H9 (cell line): Measurements from ENCODE around the gene PTGER4. TPM values are rescaled to one million over a fixed set of nuclear protein-coding genes. Genes with fewer than 3 reads are reported as not detected.
"Not testable (repeated sequence)": the region's sequence is repeated elsewhere in the genome, so short reads cannot be mapped to it uniquely, and the experiment has no call there.

ENCODE experiments used
- DNase-seq: peaks from one replicate; pipeline ENCODE4 v3.0.0-alpha.2; 2017
- H2AFZ ChIP-seq: one replicate; pipeline ENCODE4 v1.6.1; 2013; ENCODE audit warnings: mild to moderate bottlenecking, low read length, control low read depth, moderate library complexity
- H2AK5ac ChIP-seq: 2 replicates; pipeline ENCODE4 v1.6.1; 2013; ENCODE audit warnings: low read length, control low read depth, mixed read lengths; ENCODE audit not compliant: insufficient read length
- H2BK120ac ChIP-seq: one replicate; pipeline ENCODE4 v1.6.1; 2013; ENCODE audit warnings: low read depth, mild to moderate bottlenecking, low read length, control low read depth, inconsistent platforms; ENCODE audit not compliant: poor library complexity, severe bottlenecking
- H2BK12ac ChIP-seq: 2 replicates; pipeline ENCODE4 v1.6.1; 2013; ENCODE audit warnings: low read length, control low read depth, mixed read lengths, low read depth; ENCODE audit not compliant: insufficient read length
- H2BK15ac ChIP-seq: 2 replicates; pipeline ENCODE4 v1.6.1; 2013; ENCODE audit warnings: low read depth, low read length, control low read depth
- H2BK20ac ChIP-seq: one replicate; pipeline ENCODE4 v1.6.1; 2013; ENCODE audit warnings: low read depth, mild to moderate bottlenecking, low read length, control low read depth, inconsistent platforms; ENCODE audit not compliant: poor library complexity, severe bottlenecking
- H2BK5ac ChIP-seq: 2 replicates; pipeline ENCODE4 v1.6.1; 2013; ENCODE audit warnings: low read length, control low read depth, mixed read lengths; ENCODE audit not compliant: insufficient read length
- H3K14ac ChIP-seq: 2 replicates; pipeline ENCODE4 v1.6.1; 2013; ENCODE audit warnings: low read length, control low read depth; ENCODE audit not compliant: insufficient read depth
- H3K18ac ChIP-seq: 2 replicates; pipeline ENCODE4 v1.6.1; 2013; ENCODE audit warnings: low read depth, mild to moderate bottlenecking, mixed read lengths, low read length, control low read depth; ENCODE audit not compliant: insufficient read length
- H3K23ac ChIP-seq: 2 replicates; pipeline ENCODE4 v1.6.1; 2013; ENCODE audit warnings: low read length, control low read depth, mixed read lengths, low read depth; ENCODE audit not compliant: insufficient read length
- H3K23me2 ChIP-seq: 2 replicates; pipeline ENCODE4 v1.6.1; 2013; ENCODE audit warnings: low read depth, mild to moderate bottlenecking, mixed read lengths, low read length, control low read depth; ENCODE audit not compliant: insufficient read length, poor library complexity, severe bottlenecking
- H3K27ac ChIP-seq: 2 replicates; pipeline ENCODE4 v1.5.1; 2013; ENCODE audit warnings: low read length, control low read depth, mixed read lengths, low read depth; ENCODE audit not compliant: insufficient read length
- H3K27me3 ChIP-seq: 2 replicates; pipeline ENCODE4 v1.6.1; 2013; ENCODE audit warnings: low read length, control low read depth, inconsistent platforms; ENCODE audit not compliant: insufficient read depth
- H3K4ac ChIP-seq: 2 replicates; pipeline ENCODE4 v1.6.1; 2013; ENCODE audit warnings: low read depth, mild to moderate bottlenecking, control low read depth, inconsistent platforms, low read length, moderate library complexity
- H3K4me1 ChIP-seq: 2 replicates; pipeline ENCODE4 v1.6.1; 2013; ENCODE audit warnings: low read length, control low read depth, inconsistent platforms; ENCODE audit not compliant: insufficient read depth
- H3K4me2 ChIP-seq: 2 replicates; pipeline ENCODE4 v1.6.1; 2013; ENCODE audit warnings: low read length, control low read depth, mixed read lengths; ENCODE audit not compliant: insufficient read length, insufficient read depth
- H3K56ac ChIP-seq: 2 replicates; pipeline ENCODE4 v1.6.1; 2013; ENCODE audit warnings: low read depth, mild to moderate bottlenecking, mixed read lengths, low read length, control low read depth; ENCODE audit not compliant: insufficient read length
- H3K79me1 ChIP-seq: 2 replicates; pipeline ENCODE4 v1.6.1; 2013; ENCODE audit warnings: low read depth, mild to moderate bottlenecking, moderate library complexity, low read length, control low read depth, inconsistent platforms; ENCODE audit not compliant: insufficient read depth, poor library complexity, severe bottlenecking
- H3K79me2 ChIP-seq: 2 replicates; pipeline ENCODE4 v1.6.1; 2013; ENCODE audit warnings: low read length, control low read depth, inconsistent platforms; ENCODE audit not compliant: insufficient read depth
- H3K9ac ChIP-seq: 2 replicates; pipeline ENCODE4 v1.6.1; 2013; ENCODE audit warnings: low read length, control low read depth, mixed read lengths; ENCODE audit not compliant: insufficient read length; ENCODE audit errors: extremely low read depth
- H3K9me3 ChIP-seq: one replicate; pipeline ENCODE4 v1.6.1; 2013; ENCODE audit warnings: low read depth, low read length, inconsistent platforms; ENCODE audit not compliant: control insufficient read depth
- H3T11ph ChIP-seq: one replicate; pipeline ENCODE4 v1.6.1; 2013; ENCODE audit warnings: mild to moderate bottlenecking, low read length, control low read depth, inconsistent platforms
- H4K20me1 ChIP-seq: one replicate; pipeline ENCODE4 v1.6.1; 2013; ENCODE audit not compliant: control insufficient read depth, insufficient read length, insufficient read depth
- H4K5ac ChIP-seq: 2 replicates; pipeline ENCODE4 v1.6.1; 2013; ENCODE audit warnings: low read depth, mild to moderate bottlenecking, mixed read lengths, low read length, control low read depth; ENCODE audit not compliant: insufficient read length
- H4K8ac ChIP-seq: replicated peaks from 2 replicates; pipeline ENCODE4 v1.6.1; 2013; ENCODE audit warnings: low read length, control low read depth, mixed read lengths, low read depth; ENCODE audit not compliant: insufficient read length
- H4K91ac ChIP-seq: 2 replicates; pipeline ENCODE4 v1.6.1; 2013; ENCODE audit warnings: low read depth, mild to moderate bottlenecking, moderate library complexity, mixed read lengths, low read length, control low read depth; ENCODE audit not compliant: insufficient read length
- H3K27ac Mint-ChIP-seq, 3 experiments: 2 replicates in 2 of 3; 3 replicates in 1 of 3; pipeline ENCODE4 v1.8.0; 2020 to 2021; ENCODE audit warnings: mixed read lengths in 3 of 3, mild to moderate bottlenecking in 1 of 3, moderate library complexity in 1 of 3
- H3K27me3 Mint-ChIP-seq: 2 replicates; pipeline ENCODE4 v1.8.0; 2021; ENCODE audit warnings: low read depth, mild to moderate bottlenecking, moderate library complexity, mixed read lengths
- H3K36me3 Mint-ChIP-seq, 3 experiments: 2 replicates in 2 of 3; 3 replicates in 1 of 3; pipeline ENCODE4 v1.8.0; 2020 to 2021; ENCODE audit warnings: low read depth in 3 of 3, mixed read lengths in 3 of 3; ENCODE audit not compliant: insufficient read depth in 1 of 3
- H3K4me1 Mint-ChIP-seq, 2 experiments: 2 replicates each; pipeline ENCODE4 v1.8.0; 2020; ENCODE audit warnings: mixed read lengths in 2 of 2
- H3K4me3 Mint-ChIP-seq, 2 experiments: 2 replicates in 1 of 2; 3 replicates in 1 of 2; pipeline ENCODE4 v1.8.0; 2020 to 2021; ENCODE audit warnings: mild to moderate bottlenecking in 2 of 2, mixed read lengths in 2 of 2, moderate library complexity in 1 of 2
- H3K9me3 Mint-ChIP-seq, 2 experiments: 2 replicates in 1 of 2; 3 replicates in 1 of 2; pipeline ENCODE4 v1.8.0; 2020; ENCODE audit warnings: mild to moderate bottlenecking in 2 of 2, mixed read lengths in 2 of 2, moderate library complexity in 1 of 2
- WGBS: extraction: QIAGEN DNeasy Blood & Tissue Kit; methylation state at CpG from one replicate; pipeline ENCODE4 v1.1.7; 2013; ENCODE audit warnings: missing lambda C conversion rate, low lambda C conversion rate, mixed read lengths; ENCODE audit not compliant: insufficient read length; ENCODE audit errors: extremely low coverage; 5-methylcytosine and 5-hydroxymethylcytosine counted together
- total RNA-seq: library from RNA; stranded (reverse); gene quantifications from 2 replicates; pipeline ENCODE4 v1.2.1, GENCODE V29; 2021

The PTGER4 gene
- total RNA-seq, 1 experiment from 2014 or later, result 0.35 TPM

DNA sequence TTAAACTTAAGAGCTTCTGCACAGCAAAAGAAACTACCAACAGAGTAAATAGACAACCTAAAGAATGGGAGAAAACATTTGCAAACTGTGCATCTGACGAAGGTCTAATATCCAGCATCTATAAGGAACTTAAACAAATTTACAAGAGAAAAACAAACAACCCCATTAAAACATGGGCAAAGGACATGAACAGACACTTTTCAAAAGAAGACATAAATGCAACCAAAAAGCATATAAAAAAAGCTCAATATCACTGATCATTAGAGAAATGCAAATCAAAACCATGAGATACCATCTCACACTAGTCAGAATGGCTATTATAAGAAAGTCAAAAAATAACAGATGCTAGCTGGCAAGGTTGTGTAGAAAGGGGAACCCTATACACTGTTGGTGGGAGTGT is 25.8 kb downstream of the PTGER4 start:
- not testable (repeated sequence) for H4K20me1 ChIP-seq, H3K27ac Mint-ChIP-seq, H2AK5ac ChIP-seq, H3K4me3 Mint-ChIP-seq, H3K79me2 ChIP-seq, H4K5ac ChIP-seq, H3T11ph ChIP-seq, H3K4me1 ChIP-seq, H3K27ac ChIP-seq, H3K56ac ChIP-seq, H3K4me1 Mint-ChIP-seq, H3K23ac ChIP-seq, H2AFZ ChIP-seq, H2BK20ac ChIP-seq, H4K8ac ChIP-seq, H2BK5ac ChIP-seq, H3K27me3 ChIP-seq, H2BK15ac ChIP-seq, H3K14ac ChIP-seq, H4K91ac ChIP-seq, H3K79me1 ChIP-seq, H3K9ac ChIP-seq, H3K9me3 ChIP-seq, H2BK12ac ChIP-seq, DNase-seq, H2BK120ac ChIP-seq, H3K23me2 ChIP-seq, H3K27me3 Mint-ChIP-seq, H3K4me2 ChIP-seq, H3K4ac ChIP-seq, H3K18ac ChIP-seq
- WGBS, result no CpG with 5 or more reads among the region's 1 CpG
- Mint-ChIP-seq H3K36me3 (peaks cover 6 to 14% (median 9%) of the 10 kb centered on the region in 3 experiments; a peak in 6 of 7 replicates), H3K9me3 (peaks cover 22 to 23% of the 10 kb centered on the region in 2 experiments)

DNA sequence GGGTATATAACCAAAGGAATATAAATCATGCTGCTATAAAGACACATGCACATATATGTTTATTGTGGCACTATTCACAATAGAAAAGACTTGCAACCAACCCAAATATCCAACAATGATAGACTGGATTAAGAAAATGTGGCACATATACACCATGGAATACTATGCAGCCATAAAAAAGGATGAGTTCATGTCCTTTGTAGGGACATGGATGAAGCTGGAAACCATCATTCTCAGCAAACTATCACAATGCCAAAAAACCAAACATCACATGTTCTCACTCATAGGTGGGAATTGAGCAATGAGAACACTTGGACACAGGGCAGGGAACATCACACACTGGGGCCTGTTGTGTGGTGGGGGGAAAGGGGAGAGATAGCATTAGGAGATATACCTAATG is 30.9 kb downstream of the PTGER4 start:
- not testable (repeated sequence) for H2AK5ac ChIP-seq, H3K27ac ChIP-seq, H2BK15ac ChIP-seq, H3K4me2 ChIP-seq, H4K5ac ChIP-seq, H3K27me3 Mint-ChIP-seq, H3K14ac ChIP-seq, H3K56ac ChIP-seq, H3T11ph ChIP-seq, H3K9me3 Mint-ChIP-seq, H2BK120ac ChIP-seq, H4K8ac ChIP-seq, H3K79me1 ChIP-seq, H2BK5ac ChIP-seq, H3K27ac Mint-ChIP-seq, H2BK12ac ChIP-seq, H3K4me1 ChIP-seq, H3K23ac ChIP-seq, H3K9ac ChIP-seq, H3K4ac ChIP-seq, H3K23me2 ChIP-seq, H3K9me3 ChIP-seq, H3K18ac ChIP-seq, H4K91ac ChIP-seq, H3K4me1 Mint-ChIP-seq, H2BK20ac ChIP-seq, H4K20me1 ChIP-seq, H3K79me2 ChIP-seq, H3K4me3 Mint-ChIP-seq, H2AFZ ChIP-seq, DNase-seq, H3K27me3 ChIP-seq
- peaks cover 5 to 11% (median 5%) of the 10 kb centered on the region in 3 experiments; a peak in 6 of 7 replicates for H3K36me3 Mint-ChIP-seq
